HG03432 (cell line): ENCODE data around the gene AFTPH.
A peak's percentile ranks its signal among the peaks of the same experiment; 100 is the strongest.

Experiments used
- ATAC-seq: cut with Tn5 transposase; IDR thresholded peaks from one replicate; pipeline ENCODE4 v1.9.1; 2021; ENCODE audit warnings: mild to moderate bottlenecking, moderate library complexity; ENCODE audit not compliant: unreplicated experiment

AFTPH gene

DNA sequence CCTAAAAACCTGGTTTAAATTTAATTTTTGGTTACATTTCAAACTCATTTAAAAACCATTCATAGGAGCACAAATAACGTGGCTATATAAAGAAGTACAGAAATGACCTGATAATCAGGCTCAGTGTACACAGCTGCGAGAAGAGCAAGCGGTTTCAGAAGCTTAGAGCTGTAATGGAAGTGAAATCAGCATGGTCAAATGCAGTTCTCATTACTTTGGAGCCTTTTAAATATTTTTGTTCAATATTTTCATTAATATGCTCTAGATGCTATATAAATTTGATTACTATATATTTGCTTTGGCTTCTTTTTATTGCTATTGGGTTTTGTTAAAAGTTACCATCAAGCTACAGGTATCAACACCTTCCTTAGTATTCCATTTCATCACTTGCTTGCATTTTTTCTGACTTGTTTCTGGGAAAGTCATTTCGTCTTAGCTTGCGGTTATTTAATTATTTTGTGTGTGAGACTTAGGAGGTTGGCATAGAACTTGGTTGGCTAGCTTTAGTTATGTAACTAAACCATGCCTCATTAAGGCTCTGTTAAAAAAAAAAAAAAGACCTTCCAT is 58.7 kb downstream of the AFTPH start:
- ATAC-seq, result peak; percentile 92

DNA sequence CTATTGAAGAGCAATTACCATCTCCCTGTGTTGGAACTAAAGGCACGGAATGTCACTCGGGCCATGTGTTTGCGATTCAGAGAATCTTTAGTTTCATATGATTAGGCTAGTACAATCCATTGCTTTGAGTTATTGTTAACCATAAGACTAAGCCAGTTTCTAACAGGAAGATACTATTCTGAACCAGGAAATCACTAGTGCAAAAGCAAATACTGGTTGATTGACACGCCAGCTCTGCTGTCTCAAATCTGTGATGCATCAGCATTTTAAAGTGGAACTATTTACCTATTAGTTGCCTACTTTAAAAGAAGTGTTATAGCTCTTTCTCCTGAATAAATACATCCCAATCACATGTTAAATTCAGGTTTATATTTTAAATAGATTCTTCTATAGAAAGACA is 61.9 kb downstream of the AFTPH start:
- ATAC-seq, result no peak

DNA sequence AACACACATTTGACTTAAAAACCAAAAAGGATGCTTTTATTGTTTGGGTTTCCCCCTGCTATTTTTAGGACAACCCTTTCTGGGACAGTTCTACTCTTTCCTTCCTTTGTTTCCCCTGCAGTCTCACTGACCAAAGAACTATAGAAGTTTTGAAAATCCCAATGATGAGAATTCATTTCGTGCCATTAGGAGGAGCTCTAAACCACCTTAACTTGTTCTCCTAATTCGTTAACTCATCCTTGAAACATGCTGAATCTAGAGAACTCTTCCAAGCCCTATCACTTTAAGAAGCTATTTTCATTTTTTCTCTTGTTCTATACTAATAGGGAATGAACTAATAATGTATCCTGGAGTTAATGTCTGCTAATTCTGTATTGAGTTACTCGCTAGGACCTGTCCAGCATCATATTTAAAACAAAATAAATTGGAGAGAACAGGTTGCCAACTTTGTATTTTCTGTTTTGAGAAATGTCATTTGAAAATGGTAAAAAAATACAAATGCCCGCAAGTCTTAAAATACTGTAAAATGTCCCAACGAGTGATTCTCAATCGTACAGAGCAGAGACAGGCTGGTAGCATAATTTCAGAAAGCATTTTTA is 62.9 kb downstream of the AFTPH start:
- ATAC-seq, result no peak

DNA sequence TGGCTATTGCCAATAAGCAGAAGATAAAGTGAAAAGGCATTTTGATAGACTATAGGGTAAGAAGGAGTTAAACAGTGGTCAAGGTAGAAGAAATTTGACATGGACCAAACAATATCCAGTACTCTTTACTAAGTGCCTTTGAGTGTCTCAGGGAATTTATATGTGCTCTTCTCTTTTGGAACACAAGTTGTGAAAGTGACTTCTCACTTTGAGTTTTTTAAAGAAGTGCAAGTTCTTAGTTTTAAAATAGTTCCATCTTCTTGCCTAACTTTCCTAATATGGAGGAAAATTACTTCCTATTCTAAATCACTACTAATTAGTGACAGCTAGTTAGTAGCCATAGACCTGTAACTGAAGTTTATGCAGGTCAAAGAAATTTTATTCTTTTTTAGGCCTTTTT is 63.4 kb downstream of the AFTPH start:
- ATAC-seq, result no peak

DNA sequence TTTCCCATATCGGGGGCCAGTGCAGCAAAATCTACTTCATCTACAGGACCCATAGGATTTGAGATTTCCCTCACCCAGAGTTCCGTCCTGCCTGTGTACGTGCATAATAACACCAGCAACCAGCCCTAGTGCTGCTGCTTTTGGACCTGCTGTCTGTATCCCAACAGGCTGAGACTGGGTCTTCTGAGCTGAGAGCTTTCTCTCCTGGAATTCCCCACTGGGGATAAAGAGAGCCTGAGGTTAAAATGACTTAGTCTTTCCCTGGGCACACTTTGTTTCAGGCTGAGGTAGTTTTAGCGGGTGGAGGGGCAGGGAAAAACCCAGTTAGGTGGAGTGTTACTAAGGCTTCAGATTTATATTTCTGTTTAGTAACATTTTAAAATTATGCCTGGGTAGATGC is 67.1 kb downstream of the AFTPH start:
- no peak for ATAC-seq

DNA sequence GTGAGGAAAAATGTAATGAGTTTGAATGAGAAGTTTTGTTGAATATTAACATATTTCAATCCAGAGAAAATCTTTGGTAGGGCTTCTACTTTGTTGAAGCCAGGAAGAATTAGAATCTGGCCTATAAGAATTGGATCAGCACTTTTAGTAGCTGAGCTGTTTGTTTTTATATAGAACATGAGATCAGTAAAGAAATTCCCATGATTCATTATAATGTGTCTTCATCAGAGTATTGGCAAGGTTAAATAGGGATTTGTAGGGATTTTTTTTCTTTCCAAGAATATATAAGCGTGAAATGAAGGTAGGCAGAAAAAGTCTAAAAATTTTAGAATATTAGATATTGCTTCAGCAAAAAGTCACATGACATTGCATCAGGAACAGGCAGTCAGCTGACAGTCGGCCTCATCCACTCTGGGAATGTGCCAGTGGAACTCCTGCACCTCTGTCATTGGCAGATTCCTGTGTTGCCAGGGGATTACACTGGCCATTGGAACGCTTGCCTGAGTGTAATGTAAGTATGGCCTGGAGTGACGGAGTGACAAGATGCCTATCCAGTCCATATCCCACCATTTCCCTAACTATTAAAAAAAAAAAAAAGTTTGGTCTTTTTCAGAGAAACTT is 69.0 kb downstream of the AFTPH start:
- ATAC-seq, result no peak

DNA sequence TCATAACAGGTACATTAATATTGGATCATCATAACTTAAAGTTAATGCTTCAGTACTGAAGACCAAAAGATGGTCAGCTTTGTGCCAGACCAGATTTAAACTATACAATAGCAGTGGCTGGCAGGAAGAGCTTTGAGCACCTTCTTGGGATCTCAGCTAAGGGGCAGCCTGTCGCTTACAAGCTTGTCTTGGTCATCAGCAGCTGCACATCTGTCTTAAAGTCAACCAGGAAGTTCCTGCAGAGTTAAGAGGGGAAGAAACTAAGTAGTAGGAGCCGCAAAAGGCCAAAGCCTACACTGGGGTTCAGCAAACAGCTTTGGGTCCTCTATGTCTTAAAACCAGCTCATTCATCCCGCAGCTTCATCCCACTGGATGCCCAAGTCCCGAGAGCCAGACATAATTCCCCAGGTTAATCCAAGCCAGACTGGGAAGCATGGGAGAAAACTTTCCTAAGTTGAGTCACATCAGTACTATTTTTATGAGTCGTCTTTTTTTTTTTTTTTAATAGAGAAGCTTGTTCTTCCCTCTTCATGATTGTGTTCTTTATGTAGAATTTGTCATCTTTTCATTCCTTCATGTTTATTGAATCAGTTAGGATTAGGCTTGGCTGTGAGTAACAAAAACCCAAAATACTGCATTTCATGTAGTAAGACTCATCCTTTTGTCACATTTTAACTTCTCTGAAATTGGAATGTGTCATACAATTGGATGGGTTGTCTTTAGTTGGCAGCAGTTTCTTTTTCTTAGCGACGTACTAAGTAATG is 70.3 kb downstream of the AFTPH start:
- ATAC-seq, result no peak

DNA sequence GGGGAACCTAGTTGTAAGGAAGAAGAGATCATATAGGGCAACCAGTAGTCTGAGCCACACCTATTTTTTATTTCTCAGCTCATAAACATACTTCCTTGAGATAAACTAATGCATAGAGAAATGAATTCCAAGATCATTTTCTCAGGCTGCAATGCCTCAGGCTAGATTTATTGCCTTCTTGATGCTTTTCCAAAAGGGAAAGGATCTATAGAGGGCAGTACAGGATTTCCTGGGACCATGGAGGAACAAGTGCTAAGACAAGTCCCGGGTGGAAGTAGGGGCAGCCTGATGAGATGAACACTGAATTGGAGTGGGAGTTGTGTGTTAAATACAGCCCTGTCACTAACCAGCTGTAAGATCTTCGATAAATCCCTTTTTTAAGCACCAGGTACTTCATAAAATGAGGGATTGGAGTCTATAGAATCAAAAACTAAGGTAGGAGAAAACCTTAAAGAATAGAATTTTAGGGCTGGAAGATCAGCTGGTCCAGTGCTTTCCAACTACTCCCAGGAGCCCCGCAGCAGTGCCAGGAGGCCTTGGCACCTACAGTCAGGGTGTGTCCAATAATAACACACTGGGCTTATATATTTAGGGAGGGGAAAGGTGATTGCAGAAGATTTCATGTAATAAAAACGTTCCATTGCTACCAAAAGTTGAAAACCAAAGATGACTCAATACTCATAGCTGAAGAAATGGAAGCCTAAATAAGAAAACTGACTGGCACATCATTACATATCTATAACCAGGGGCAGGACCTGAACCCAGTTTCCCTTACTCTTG is 71.5 kb downstream of the AFTPH start:
- ATAC-seq, result no peak

DNA sequence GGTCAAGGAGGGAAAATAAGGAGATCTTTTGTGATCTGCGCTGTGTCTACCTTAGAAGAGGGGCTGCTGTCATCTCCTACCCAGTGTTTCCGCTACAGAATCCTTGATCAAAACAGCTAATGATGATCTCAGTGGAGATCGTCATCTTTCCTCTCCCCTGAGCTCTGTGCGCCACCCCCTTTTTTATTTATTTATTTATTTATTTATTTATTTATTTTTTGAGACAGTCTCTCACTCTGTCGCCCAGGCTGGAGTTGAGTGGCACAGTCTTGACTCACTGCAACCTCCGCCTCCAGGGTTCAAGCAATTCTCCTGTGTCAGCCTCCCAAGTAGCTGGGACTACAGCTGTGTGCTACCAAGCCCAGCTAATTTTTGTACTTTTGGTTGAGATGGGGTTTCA is 74.1 kb downstream of the AFTPH start:
- ATAC-seq, result no peak

DNA sequence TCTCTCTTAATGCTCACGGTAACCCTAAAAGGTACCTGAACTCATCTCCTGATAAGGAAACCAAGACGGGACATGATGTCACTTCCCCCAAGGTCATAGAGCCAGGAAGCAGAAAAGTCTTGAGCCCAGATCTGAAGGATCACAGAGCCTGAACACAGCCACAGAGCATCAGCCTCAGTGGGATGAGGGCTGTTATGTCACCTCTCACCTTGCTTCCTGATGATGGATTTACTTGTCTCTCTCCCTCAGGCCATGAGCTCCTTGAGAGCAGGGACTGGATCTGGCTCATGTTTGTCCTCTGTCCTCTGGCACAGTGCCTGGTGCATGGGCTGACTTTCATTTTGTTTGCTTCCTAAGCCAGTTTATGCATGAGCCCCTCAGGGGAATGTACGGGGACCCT is 75.3 kb downstream of the AFTPH start:
- ATAC-seq, result no peak

DNA sequence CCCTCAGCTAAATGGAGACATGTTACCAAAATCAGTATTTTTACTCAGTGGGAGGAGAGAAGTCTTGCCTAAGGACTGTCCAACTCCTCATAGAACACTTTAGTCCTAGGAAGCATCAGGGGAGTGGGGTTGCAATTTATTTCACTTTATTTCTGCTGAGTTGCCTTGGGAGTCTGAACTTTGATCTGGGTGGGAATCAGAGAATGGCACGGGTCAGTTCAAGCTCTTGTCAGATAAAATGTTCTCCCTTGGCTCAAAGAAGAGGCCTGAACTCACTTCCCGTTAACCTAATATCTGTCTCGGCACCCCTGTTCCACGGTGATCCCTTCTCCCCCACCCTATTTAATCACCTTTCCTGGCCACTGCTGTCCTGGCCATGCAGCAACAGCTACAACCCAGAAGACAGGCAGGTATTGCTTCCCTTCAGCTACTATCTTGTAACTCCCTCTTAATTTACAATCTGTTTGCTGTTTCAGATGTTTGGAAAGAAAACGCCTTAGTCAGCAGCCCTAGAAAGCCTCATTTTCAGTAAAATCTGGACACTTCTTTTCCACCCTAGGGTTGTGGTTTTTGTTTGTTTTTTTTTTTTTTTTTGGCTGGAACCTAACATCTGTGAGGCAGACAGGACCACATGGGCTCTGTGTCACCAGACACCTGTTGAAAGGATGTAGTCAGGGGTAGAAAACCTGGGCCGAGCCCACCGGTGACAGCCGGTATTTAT is 77.1 kb downstream of the AFTPH start:
- ATAC-seq, result no peak

DNA sequence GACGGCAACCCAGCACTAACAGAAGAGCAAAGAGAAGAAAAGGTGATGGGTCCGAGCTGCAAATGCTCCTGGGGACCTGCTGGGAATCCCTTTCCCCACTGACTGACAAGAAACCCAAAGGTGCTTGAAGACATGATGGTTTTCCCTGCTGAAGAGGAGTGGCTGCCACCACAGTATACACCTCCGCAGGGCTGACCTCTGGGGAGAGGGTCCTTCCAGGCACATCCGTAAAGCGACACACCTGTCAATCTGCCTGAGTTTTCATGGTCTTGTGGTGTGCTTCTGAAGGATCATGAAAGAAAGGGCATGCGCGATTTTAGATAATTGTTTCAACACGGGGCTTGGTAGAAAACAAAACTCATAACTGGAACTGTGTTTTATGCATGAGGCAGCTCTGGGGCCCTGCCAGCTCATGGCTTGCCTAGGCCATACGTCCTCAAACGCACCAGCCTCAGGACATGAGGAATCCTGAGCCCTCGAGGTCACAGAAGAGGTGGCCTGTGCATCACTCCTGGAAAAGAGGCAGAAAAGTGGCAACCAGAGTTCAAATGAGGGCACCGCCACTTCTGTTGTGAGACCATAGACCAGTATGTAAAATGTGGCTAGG is 77.8 kb downstream of the AFTPH start:
- no peak for ATAC-seq

DNA sequence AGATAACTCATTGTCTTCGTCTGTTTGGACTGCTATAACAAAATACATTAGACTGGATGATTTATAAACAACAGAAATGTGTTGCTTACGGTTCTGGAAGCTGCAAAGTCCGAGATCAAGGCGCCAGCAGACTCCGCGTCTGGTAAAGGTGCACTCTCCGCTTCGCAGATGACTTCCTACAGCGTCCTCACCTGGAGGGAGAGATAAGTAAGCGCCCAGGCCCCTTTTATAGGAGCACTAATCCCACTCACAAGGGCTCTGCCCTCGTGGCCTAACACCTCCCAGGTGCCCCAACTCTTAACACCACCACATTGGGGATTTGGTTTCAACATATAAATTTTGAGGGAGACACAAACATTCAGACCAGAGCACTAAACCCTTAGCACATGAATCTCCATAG is 78.3 kb downstream of the AFTPH start:
- ATAC-seq, result no peak

DNA sequence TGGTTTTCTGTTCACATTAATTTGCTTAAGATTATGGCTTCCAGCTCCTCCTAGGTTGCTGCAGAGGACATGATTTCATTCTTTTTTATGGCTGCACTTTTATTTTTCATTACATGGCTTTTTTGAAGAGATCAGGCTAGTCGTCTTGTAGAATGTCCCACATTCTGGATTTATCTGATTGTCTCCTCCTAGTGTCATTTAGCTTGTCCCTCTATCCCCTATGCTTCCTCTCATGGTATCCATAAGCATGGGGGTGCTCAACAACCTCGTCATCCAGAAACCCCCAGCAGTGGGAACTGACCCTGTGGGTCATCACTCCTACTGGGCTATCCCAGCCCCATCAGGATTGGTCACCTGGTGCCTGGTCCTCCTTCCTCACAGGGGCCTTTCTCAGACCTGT is 80.0 kb downstream of the AFTPH start:
- ATAC-seq, result no peak

DNA sequence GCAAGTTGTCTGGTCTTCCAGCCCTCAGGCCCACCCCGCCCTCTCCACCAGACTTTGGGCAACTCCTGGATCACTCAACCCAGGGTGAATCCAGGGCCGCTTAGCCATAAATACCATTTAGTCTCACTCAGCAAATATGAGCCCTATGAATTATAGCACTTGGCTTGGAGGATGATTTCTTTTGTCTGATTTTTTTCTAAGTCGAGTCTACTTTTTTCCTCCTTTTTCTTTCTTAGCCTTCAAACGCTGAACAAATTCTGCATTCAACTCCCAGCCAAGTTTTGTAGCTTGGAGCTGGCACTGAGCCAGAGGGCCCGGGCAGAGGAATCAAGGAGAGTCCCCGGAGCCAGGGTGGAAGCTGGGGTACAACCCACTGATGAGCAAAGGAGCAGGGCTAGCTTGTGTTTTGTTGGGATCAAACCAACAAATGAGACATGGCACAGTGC is 80.9 kb downstream of the AFTPH start:
- no peak for ATAC-seq

DNA sequence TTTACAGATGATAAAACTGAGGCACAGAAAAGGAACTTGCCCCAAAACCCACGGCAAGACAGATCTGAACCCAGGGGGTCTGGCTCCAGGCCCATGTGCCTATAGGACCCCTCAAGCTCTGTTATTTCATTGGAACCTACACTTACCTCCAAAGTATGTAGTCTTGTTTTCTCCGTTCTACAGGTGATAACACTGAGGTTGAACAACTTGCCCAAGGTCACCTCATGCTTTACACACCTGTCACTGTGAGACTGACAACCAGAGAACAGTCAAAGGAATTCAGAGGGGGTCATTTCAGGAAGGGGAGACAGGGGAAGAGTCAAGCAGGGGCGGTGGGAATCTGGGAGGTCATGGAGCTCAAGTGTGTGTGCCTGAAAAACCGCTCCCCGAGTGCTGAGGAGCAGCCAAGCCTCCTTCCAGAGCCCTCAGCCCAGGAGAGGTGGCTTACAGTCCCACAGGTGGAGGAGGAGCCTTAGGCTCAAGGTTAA is 81.9 kb downstream of the AFTPH start:
- no peak for ATAC-seq

DNA sequence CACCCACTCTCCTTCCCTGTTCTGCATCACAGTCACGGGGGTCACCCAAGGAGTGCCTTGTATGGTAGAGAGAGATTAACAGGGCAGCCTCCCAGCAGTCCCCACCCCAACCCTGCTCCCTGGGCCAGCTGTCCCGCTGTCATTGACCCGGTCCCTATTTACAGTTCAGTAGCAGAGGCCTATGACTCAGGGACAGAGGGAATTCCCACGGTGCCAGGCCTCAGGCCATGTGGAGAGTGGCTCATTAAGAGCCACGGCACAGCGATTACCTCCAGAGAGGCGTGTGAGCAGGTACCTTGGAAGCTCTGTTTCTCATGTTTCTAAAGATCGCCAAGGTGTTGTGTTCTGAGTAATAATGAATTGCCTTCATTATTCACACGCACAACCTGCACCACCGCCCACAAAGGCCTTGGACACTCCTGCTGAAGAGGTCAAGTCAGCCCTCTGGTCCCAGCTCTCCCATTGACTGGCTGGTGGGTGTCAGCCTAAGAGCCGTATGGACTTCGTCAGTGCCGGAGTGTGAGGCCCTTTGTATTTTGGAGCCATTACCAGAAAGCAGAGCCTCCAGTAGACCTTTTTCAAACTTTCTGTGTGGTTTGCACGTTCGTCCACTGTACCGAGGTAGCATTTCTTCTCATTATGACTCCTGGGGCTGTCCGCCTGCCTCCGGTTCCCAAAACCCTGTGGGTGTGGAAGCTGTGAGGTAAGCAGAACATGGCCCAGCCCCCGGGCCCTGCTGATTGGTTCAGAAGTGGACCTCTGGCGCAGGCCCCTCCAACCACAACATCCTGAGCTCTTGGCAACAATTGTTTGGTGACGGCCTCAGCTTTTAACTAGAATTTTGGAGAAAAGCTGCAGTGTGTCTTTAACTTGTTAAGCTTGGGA is 82.6 kb downstream of the AFTPH start:
- peak; percentile 87 for ATAC-seq

DNA sequence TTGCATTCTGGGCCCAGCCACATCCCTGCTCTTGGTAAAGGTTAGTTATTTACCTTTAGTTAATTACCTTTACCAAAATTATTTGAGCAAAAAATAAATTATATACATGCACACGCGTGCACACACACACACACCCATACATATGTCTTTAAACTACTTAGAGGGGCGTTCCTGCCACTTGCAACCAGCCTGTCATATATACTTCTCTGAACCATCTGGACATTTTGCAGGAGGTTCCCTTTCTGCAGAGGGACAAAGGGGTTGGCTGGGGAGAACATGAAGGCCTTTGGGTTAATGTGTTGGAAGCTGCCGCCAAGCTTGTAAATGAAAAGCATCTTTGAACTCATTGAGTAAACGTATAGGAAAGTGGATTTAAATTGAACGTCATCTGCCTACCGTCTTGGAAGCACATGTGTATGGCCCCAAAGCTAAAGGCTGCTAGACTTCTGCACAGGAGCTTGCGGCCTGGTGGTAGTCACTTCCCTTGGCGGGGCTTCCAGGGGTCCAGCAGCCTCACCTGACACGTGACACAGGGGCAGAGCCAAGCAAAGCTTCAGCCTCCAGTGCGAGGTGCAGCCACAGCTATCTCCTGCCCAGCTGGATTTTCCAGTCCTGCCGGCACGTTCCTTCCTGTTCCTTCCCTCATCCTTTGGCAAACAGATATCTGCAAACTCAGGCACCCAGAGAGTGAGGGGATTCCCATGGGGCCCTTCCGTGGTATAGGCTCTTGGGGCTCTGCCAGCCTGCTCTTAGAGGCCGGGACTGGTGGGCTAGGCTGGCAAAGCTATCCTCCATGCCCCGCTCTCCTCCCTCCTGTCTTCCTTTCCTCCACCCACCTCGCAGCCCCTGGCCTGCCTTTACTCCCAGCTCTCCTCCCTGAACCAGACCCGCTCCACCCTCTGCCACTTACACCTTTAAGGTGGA is 83.5 kb downstream of the AFTPH start:
- ATAC-seq, result no peak
